ENCODE results near the gene ACYP1.

The ACYP1 gene

GRCh38 chr14:75040507-75040906 lies 23.3 kb downstream of the ACYP1 start:
- DNase-seq (ENCODE audit: low spot score) = no peak

GRCh38 chr14:75032939-75033338 lies 30.9 kb downstream of the ACYP1 start:
- DNase-seq (ENCODE audit: low spot score) = no peak

- DNase-seq (ENCODE audit: low spot score) = no peak
Observed at GRCh38 chr14:75030147-75030546, 33.7 kb downstream of the ACYP1 start.

- no peak for DNase-seq (ENCODE audit: low spot score)
Observed at GRCh38 chr14:75025876-75026275, 37.9 kb downstream of the ACYP1 start.

- no peak for DNase-seq (ENCODE audit: low spot score)
Observed at GRCh38 chr14:75025082-75025481, 38.7 kb downstream of the ACYP1 start.

GRCh38 chr14:75023108-75023507 lies 40.7 kb downstream of the ACYP1 start:
- DNase-seq (ENCODE audit: low spot score) = no peak

- DNase-seq (ENCODE audit: low spot score) = no peak
Observed at GRCh38 chr14:75022655-75023054, 41.2 kb downstream of the ACYP1 start.

- no peak for DNase-seq (ENCODE audit: low spot score)
Observed at GRCh38 chr14:75018694-75019093, 45.1 kb downstream of the ACYP1 start.

GRCh38 chr14:75016815-75017214 lies 47.0 kb downstream of the ACYP1 start:
- DNase-seq (ENCODE audit: low spot score) = no peak

GRCh38 chr14:75015496-75015895 lies 48.3 kb downstream of the ACYP1 start:
- no peak for DNase-seq (ENCODE audit: low spot score)

- DNase-seq (ENCODE audit: low spot score) = no peak
Observed at GRCh38 chr14:75013290-75013689, 50.5 kb downstream of the ACYP1 start.

GRCh38 chr14:75011356-75011994 lies 52.3 kb downstream of the ACYP1 start:
- DNase-seq (ENCODE audit: low spot score) = peak; percentile 17

- DNase-seq (ENCODE audit: low spot score) = no peak
Observed at GRCh38 chr14:75010472-75011093, 53.2 kb downstream of the ACYP1 start.

GRCh38 chr14:75009176-75009575 lies 54.6 kb downstream of the ACYP1 start:
- no peak for DNase-seq (ENCODE audit: low spot score)

GRCh38 chr14:75005357-75005756 lies 58.5 kb downstream of the ACYP1 start:
- no peak for DNase-seq (ENCODE audit: low spot score)

- no peak for DNase-seq (ENCODE audit: low spot score)
Observed at GRCh38 chr14:75003250-75004027, 60.4 kb downstream of the ACYP1 start.

Data from activated CD4-positive, alpha-beta T cell treated with anti-CD3 and anti-CD28 coated beads, Interleukin-2, Interleukin-4, amounts not matched to agents 100 ng/mL and 50 ng/mL, durations not matched to agents 16 hours and 8 hours (primary cell).